ENCODE measurements around the gene FMN2.

Gene FMN2

GRCh38 chr1:240467895-240468294 is 376.2 kb downstream of the FMN2 start:
- DNase-seq (ENCODE audit: insufficient read length, low spot score) (no peak), FAIRE-seq (no peak)
- no peak for TF ChIP-seq CTCF (IDR thresholded peaks at IDR 0.05; ENCODE audit: insufficient read depth, missing control alignments)

- no peak for TF ChIP-seq CTCF (IDR thresholded peaks at IDR 0.05; ENCODE audit: insufficient read depth, missing control alignments)
- FAIRE-seq (no peak), DNase-seq (ENCODE audit: insufficient read length, low spot score) (no peak)
Observed at GRCh38 chr1:240468656-240469055, 377.0 kb downstream of the FMN2 start.

GRCh38 chr1:240474133-240474614 is 382.5 kb downstream of the FMN2 start:
- FAIRE-seq, result no peak
- no peak for TF ChIP-seq CTCF (IDR thresholded peaks at IDR 0.05; ENCODE audit: insufficient read depth, missing control alignments)
- no peak for DNase-seq (ENCODE audit: insufficient read length, low spot score)

- FAIRE-seq (no peak), DNase-seq (ENCODE audit: insufficient read length, low spot score) (no peak)
- no peak for TF ChIP-seq CTCF (IDR thresholded peaks at IDR 0.05; ENCODE audit: insufficient read depth, missing control alignments)
Observed at GRCh38 chr1:240475832-240476231, 384.1 kb downstream of the FMN2 start.

- FAIRE-seq (no peak), DNase-seq (ENCODE audit: insufficient read length, low spot score) (no peak)
- no peak for TF ChIP-seq CTCF (IDR thresholded peaks at IDR 0.05; ENCODE audit: insufficient read depth, missing control alignments)
Observed at GRCh38 chr1:240478536-240478935, 386.9 kb downstream of the FMN2 start.

GRCh38 chr1:240484804-240485443 is 393.2 kb downstream of the FMN2 start:
- FAIRE-seq, result no peak
- no peak for TF ChIP-seq CTCF (IDR thresholded peaks at IDR 0.05; ENCODE audit: insufficient read depth, missing control alignments)
- no peak for DNase-seq (ENCODE audit: insufficient read length, low spot score)

- FAIRE-seq, result no peak
- DNase-seq (ENCODE audit: insufficient read length, low spot score), result no peak
- TF ChIP-seq CTCF (IDR thresholded peaks at IDR 0.05; ENCODE audit: insufficient read depth, missing control alignments), result no peak
Observed at GRCh38 chr1:240486611-240487010, 394.9 kb downstream of the FMN2 start.

Measured in D721Med (cell line).